Activated gamma-delta T cell treated with Interleukin-2 at 50 U/mL for 16 hours (primary cell): ENCODE data around the gene MYH10.

ENCODE experiments used
- DNase-seq: peaks from one replicate; pipeline ENCODE4 v3.0.0-alpha.2; 2020

The MYH10 gene

DNA sequence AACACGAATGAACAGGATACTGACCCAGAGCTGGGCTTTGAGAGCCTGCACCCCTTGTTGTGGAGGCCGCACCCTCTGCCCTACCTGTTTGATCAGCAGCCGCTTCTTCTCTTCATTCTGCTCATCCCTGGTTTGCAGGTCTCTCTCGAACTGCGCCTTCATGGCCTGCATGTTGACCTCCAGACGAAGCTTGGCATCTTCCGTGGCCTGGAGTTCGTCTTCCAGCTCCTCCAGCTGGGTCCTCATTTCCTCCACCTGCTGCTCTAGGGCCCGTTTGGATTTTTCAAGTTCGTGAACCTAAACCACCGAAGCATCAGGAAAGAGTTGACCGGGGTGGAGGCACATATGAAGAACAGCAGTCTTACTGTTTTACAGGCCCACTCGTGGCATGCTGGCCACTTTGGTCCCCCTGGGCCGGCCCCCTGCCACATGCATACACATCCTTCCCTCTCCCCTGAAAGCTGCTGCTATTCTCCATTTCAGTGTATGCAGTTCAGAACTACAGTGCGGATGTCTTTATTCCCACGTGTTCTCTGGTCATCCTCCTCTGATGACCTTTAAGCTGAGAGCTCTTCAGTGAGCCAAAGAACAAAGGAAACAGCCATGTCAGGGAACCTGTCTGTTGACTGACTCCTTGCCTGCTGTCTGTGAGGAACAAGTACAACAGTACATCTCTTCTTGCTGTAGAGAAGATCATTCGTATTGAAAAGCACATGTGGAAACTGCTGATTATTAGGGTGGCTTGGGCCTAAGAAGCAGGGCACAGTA lies 140.1 kb downstream of the MYH10 start:
- no peak for DNase-seq

- no peak for DNase-seq
Measured at GRCh38 chr17:8489841-8490240, 140.7 kb downstream of the MYH10 start.

DNA sequence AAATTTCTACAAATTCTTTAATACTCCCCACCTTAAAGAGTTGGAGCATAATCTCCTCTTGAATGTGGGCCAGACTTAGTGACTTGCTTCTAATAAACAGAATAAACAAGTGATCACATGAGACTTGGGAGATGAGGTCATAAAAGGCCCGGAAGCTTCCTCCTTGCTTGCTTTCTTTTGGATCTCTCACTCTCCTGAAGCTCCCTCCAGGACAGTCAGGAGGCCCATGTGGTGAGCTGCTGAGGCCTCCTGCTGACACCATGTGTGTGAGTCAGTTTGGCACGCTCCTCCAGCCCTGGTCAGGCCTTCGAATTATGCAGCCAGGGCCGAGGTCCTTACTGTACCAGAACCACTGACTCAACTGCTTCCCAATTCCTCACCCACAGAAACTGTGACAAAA lies 141.6 kb downstream of the MYH10 start:
- no peak for DNase-seq

DNA sequence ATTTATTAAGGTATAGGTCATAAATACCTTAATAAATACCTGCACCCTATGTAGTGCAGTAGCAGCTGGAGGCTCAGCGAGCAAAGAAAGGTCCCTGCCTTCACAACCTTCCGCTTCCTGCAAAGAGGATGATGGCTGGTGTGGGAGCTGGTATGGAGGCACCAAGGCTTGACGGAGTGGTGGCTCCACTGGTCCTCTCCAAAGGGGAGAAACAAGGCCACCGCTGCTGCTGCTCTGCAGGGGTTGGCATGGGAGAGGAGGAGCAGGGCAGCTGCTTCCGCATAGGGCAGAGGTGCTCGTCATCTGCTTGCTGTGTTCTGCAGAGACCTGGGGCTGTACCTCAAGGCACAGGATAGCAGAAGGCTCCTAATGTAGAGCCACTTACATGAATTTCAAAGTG lies 142.0 kb downstream of the MYH10 start:
- no peak for DNase-seq

DNA sequence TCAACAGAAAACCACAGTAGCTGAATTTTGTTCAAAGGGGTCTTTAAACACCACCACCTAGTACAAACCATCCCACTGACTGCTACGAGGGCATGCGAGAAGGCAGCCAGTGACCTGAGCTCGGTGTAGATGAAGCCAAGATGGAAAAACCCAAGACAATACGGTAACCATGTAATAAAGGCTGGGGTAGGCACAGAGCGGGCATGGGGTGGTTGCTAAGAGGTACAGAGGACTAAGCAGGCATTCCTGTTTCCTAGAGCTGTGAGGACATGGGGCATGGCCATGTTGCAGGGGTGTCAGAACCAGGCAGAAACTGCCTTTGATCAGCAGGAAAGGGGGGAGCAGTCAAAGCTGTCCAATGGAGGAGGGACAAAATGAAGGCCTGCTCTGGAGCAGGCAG lies 142.8 kb downstream of the MYH10 start:
- DNase-seq, result no peak

- DNase-seq, result no peak
Measured at GRCh38 chr17:8487130-8487645, 143.3 kb downstream of the MYH10 start.

- DNase-seq, result no peak
Measured at GRCh38 chr17:8485491-8485890, 145.0 kb downstream of the MYH10 start.

DNA sequence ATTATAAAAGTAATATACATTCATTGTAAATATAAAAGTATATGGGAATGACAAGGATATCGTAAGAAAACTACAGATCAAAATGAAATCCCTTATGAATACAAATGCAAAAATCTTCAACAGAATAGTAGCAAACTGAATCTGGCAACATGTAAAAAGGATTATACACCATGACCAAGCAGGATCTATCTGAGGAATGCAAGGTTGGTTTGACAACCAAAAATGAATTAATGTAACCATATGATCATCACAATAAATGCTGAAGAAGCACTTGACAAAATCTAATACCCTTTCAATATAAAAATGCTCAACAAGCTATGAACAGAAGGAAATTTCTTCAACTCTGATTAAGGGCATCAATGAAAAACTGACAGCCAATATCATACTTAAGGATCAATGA lies 146.1 kb downstream of the MYH10 start:
- DNase-seq, result no peak

DNA sequence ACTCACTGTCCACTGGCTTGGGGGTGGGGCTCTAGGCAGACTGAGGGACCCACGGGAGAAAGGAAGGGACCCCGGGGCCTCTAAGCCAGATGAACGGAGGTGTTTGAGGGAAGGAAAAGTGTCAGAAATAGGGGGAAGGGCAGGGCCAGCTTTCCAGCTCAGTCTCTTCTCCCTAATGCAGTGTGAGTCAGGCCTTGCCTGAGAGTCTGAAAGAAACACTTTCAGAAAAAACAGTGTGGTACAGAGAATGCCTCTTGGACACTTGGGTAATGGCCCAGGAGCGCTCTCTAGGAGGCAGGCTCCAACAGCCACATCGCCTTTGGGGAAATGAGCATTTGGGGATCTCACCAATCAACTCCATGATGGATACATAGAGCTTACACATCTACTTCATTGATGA lies 148.0 kb downstream of the MYH10 start:
- no peak for DNase-seq

- DNase-seq, result no peak
Measured at GRCh38 chr17:8481703-8482102, 148.8 kb downstream of the MYH10 start.

DNA sequence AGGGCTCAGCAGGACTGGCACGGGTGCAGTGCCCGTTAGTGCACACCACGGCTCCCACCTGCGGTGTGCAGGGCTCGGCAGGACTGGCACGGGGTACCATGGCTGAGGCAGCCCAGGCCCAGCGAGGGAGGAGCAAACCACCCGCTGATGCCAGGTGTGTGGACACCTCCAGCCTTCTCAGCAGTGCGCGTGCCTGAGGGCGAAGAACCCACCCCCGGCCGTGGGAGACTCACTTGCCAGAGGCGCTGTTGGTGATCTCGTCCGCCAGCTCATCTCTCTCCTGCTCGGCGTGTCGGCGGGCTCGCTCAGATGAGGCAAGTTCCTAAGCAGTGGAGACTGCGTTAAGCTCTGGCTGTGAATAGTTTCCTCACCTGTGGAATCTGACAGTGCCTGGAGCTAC lies 149.4 kb downstream of the MYH10 start:
- DNase-seq, result no peak

GRCh38 chr17:8480011-8480976 lies 150.2 kb downstream of the MYH10 start:
- DNase-seq, result no peak

GRCh38 chr17:8479431-8479947 lies 151.0 kb downstream of the MYH10 start:
- no peak for DNase-seq

GRCh38 chr17:8477715-8478441 lies 152.6 kb downstream of the MYH10 start:
- DNase-seq, result no peak

DNA sequence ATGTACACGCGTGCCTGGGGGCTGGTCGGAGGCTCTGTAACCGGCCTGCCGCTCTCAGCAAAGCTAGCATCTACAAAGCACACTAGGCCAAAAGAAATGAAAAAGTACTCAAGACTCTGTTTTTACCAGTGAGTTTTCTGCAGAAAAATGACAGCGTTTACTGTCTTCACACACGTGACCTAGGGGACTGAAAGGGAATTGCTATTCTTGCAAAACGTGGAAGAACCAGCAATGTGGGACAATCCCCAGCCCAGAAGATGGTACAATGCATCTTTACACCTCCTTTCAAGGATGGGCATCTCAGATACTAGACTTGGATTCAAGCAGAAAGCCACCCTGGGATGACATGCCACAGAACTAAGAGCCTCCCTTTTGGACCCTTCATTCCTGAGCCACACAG lies 153.4 kb downstream of the MYH10 start:
- no peak for DNase-seq

DNA sequence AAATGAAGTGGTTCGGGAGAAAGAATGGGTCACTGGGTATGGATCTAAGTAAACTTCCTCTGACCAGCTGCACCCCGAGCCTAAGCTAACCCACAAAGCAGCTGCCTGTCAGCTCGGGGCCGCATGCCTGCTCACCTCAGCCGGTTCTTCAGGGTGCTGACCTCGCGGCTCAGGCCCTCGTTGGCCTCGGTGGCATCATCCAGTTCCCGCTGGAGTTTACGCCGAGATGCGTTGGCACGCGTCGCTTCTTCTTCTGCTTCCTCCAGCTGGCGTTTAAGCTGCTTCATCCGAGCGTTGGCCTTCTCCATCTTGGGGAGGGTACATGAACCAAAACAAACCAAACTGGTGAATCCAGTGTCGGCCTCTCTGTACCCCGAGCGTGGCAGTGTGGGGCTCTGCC lies 153.8 kb downstream of the MYH10 start:
- no peak for DNase-seq

DNA sequence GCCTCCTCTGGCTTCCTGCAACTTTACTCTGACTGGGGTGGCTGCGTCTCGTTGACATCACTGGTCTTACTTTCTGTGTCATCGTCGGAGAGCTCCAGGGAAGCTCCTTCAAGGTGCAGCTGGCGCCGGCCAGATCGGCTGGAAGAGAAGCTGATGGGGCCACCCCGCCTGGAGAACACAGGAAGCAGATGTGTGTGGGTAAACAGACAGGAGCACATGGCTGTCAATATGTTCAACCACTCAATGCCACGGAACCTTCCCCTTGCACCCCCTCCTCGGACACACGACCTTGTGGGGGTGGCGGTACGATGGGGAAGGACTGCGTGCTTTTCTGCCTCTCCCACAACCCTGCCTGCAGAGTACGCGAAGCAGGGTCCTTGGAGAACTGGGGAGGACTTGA lies 154.7 kb downstream of the MYH10 start:
- DNase-seq, result no peak

DNA sequence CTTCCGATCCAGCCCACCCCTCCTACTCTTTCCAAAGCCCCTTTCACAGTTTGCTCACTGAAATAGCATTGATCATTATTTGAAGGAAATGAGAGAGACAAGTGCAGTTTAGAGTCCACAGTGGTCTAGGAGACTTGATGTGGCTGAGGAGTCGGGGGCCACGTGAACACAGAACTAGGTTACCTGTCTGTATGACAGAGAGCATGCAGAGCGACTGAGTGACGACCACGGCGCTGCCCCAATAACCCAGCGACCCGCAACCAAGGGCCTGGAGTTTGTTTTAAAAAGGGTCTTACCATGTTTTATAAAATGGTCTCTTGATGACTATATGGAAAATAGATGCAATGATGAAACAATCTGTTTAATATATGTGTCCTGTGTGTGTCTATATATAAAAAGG lies 155.3 kb downstream of the MYH10 start:
- DNase-seq, result no peak

DNA sequence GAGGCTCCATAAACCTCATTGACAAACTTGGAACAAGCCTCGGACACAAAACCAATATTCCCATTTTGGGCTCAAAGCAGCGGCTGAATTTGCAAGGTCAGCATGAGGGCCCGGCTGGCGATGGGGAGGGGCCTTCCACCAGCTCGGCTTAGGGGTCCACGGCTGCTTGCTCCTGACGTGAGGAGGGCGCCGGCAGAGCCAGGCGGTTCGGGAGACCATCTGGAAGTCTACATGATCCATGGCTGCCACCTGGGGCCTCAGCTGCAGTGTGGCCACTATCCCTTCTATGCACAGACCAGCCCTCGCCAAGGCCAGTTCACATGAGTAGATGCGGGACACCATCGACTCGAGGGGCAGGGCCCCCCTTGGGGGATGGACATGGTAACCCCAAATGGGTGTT lies 155.7 kb downstream of the MYH10 start:
- DNase-seq, result no peak

GRCh38 chr17:8473451-8474192 lies 156.9 kb downstream of the MYH10 start:
- no peak for DNase-seq

DNA sequence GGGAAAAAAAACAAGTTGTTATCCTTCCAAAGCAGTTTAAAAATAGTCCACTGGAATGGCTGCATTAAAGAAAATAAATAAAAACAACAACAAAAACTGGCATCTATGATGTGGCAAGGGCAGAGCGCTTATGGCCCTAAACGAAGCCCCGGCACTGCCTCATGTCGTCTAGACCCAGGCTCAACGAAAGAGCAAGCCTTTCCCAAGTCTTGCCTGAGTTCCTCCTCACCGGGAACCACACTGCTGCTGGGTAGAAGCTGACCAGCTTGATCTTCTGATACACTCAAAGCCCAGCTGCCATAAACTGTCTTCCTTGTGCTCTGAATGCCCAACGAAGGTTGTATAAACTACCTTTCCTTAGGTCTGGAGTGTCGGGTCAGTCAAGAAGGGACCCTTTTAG lies 157.9 kb downstream of the MYH10 start:
- no peak for DNase-seq

- no peak for DNase-seq
Measured at GRCh38 chr17:8470447-8471047, 160.0 kb downstream of the MYH10 start.
